NAMALWA (cell line): ENCODE results near the gene KBTBD12.

ENCODE experiments used
- DNase-seq: peaks from one replicate; pipeline ENCODE4 v3.0.0-alpha.2; 2015; ENCODE audit warnings: low spot score

KBTBD12 gene

GRCh38 chr3:127985655-127986225 is 70.7 kb downstream of the KBTBD12 start:
- no peak for DNase-seq

- no peak for DNase-seq
Observed at GRCh38 chr3:127986803-127987202, 71.8 kb downstream of the KBTBD12 start.

GRCh38 chr3:127987309-127987995 is 72.4 kb downstream of the KBTBD12 start:
- no peak for DNase-seq

- no peak for DNase-seq
Observed at GRCh38 chr3:127988770-127989557, 73.9 kb downstream of the KBTBD12 start.

- DNase-seq = no peak
Observed at GRCh38 chr3:127990051-127990450, 75.0 kb downstream of the KBTBD12 start.

GRCh38 chr3:127990461-127990860 is 75.4 kb downstream of the KBTBD12 start:
- DNase-seq = no peak

- no peak for DNase-seq
Observed at GRCh38 chr3:127991251-127991650, 76.2 kb downstream of the KBTBD12 start.

GRCh38 chr3:127991681-127992080 is 76.6 kb downstream of the KBTBD12 start:
- DNase-seq = no peak

GRCh38 chr3:127992127-127992526 is 77.1 kb downstream of the KBTBD12 start:
- DNase-seq = no peak

GRCh38 chr3:127994011-127994410 is 79.0 kb downstream of the KBTBD12 start:
- DNase-seq = no peak

GRCh38 chr3:127997016-127997415 is 82.0 kb downstream of the KBTBD12 start:
- DNase-seq = no peak

- no peak for DNase-seq
Observed at GRCh38 chr3:127997961-127998360, 82.9 kb downstream of the KBTBD12 start.

- no peak for DNase-seq
Observed at GRCh38 chr3:127998596-127998995, 83.6 kb downstream of the KBTBD12 start.

GRCh38 chr3:127999509-128000106 is 84.6 kb downstream of the KBTBD12 start:
- DNase-seq = no peak

GRCh38 chr3:128001576-128001975 is 86.5 kb downstream of the KBTBD12 start:
- no peak for DNase-seq

GRCh38 chr3:128004661-128005060 is 89.6 kb downstream of the KBTBD12 start:
- DNase-seq = no peak

- DNase-seq = no peak
Observed at GRCh38 chr3:128006061-128007032, 91.3 kb downstream of the KBTBD12 start.

GRCh38 chr3:128007033-128007424 is 92.0 kb downstream of the KBTBD12 start:
- no peak for DNase-seq

GRCh38 chr3:128009952-128010846 is 95.2 kb downstream of the KBTBD12 start:
- no peak for DNase-seq

- peak; percentile 20 for DNase-seq
Observed at GRCh38 chr3:128011140-128011539, 96.1 kb downstream of the KBTBD12 start.

- DNase-seq = no peak
Observed at GRCh38 chr3:128012050-128012449, 97.0 kb downstream of the KBTBD12 start.
